MM.1S (cell line): Measurements from ENCODE around the gene CIROP.

ENCODE experiments used
- DNase-seq: peaks from one replicate; pipeline ENCODE4 v3.0.0-alpha.2; 2015
- H2AFZ ChIP-seq: fragments of 300-600 bp; sonication (generic); 2 replicates; pipeline ENCODE4 v1.6.0; 2016; ENCODE audit warnings: antibody characterized with exemption, low read length
- H3F3A ChIP-seq: fragments of 300-600 bp; sonication (generic); 2 replicates; pipeline ENCODE4 v1.6.1; 2016; ENCODE audit warnings: mild to moderate bottlenecking, antibody characterized with exemption, low read length, moderate library complexity, mixed read lengths; ENCODE audit not compliant: insufficient read depth
- H3K27ac ChIP-seq: fragments of 300-600 bp; sonication (generic); 2 replicates; pipeline ENCODE4 v1.5.1; 2016; ENCODE audit warnings: mild to moderate bottlenecking, low read length
- H3K27me3 ChIP-seq: fragments of 300-600 bp; sonication (generic); replicated peaks from 2 replicates; pipeline ENCODE4 v1.6.0; 2016; ENCODE audit warnings: low read length; ENCODE audit not compliant: insufficient read depth
- H3K36me3 ChIP-seq: fragments of 300-600 bp; sonication (generic); replicated peaks from 2 replicates; pipeline ENCODE4 v1.6.1; 2016; ENCODE audit warnings: mild to moderate bottlenecking, low read length, mixed read lengths; ENCODE audit not compliant: insufficient read depth
- H3K4me1 ChIP-seq: fragments of 300-600 bp; sonication (generic); 2 replicates; pipeline ENCODE4 v1.6.1; 2016; ENCODE audit warnings: low read length, mixed read lengths
- H3K4me2 ChIP-seq: fragments of 300-600 bp; sonication (generic); 2 replicates; pipeline ENCODE4 v1.6.0; 2016; ENCODE audit warnings: low read depth, low read length
- H3K4me3 ChIP-seq: fragments of 300-600 bp; sonication (generic); 2 replicates; pipeline ENCODE4 v1.5.1; 2016; ENCODE audit warnings: low read length, mixed read lengths
- H3K79me2 ChIP-seq: fragments of 300-600 bp; sonication (generic); 2 replicates; pipeline ENCODE4 v1.6.1; 2016; ENCODE audit warnings: mixed run types, low read length, mixed read lengths
- H3K9ac ChIP-seq: fragments of 300-600 bp; sonication (generic); 2 replicates; pipeline ENCODE4 v1.6.1; 2016; ENCODE audit warnings: low read length, mixed read lengths
- H3K9me2 ChIP-seq: fragments of 300-600 bp; sonication (generic); replicated peaks from 2 replicates; pipeline ENCODE4 v1.6.1; 2016; ENCODE audit warnings: mild to moderate bottlenecking, low read length, mixed read lengths; ENCODE audit not compliant: insufficient read depth
- H3K9me3 ChIP-seq: fragments of 300-600 bp; sonication (generic); replicated peaks from 2 replicates; pipeline ENCODE4 v1.6.1; 2016; ENCODE audit warnings: mild to moderate bottlenecking, low read length, mixed read lengths; ENCODE audit not compliant: insufficient read depth
- H4K20me1 ChIP-seq: fragments of 300-600 bp; sonication (generic); 2 replicates; pipeline ENCODE4 v1.6.1; 2016; ENCODE audit warnings: mild to moderate bottlenecking, low read length, moderate library complexity, mixed read lengths; ENCODE audit not compliant: insufficient read depth
- CTCF ChIP-seq: fragments of 300-600 bp; sonication (generic); IDR thresholded peaks from 2 replicates; pipeline ENCODE4 v1.5.1; 2016; ENCODE audit warnings: antibody characterized with exemption, low read length, mixed read lengths
- EZH2 ChIP-seq: fragments of 300-600 bp; sonication (generic); optimal IDR thresholded peaks from 2 replicates; pipeline ENCODE3; 2017; ENCODE audit warnings: low read depth, mild to moderate bottlenecking, antibody characterized with exemption, low read length, mixed read lengths
- EZH2phosphoT487 ChIP-seq: fragments of 300-600 bp; sonication (generic); IDR thresholded peaks from 2 replicates; pipeline ENCODE4 v1.6.1; 2018; ENCODE audit warnings: antibody characterized with exemption, low read length

The CIROP gene

GRCh38 chr14:23057757-23058653, 46.8 kb downstream of the CIROP start:
- no peaks in the 10 kb centered on the region for H3K79me2 ChIP-seq
- 0 out of 2 replicates have a peak, but pooled peaks cover 14% of the 10 kb centered on the region for H3F3A ChIP-seq
- H3K4me2 ChIP-seq: peak overlapping the region; percentile 79; the same call in 1 of the 2 replicates
- no peaks in the 10 kb centered on the region for H3K27me3 ChIP-seq
- H3K27ac ChIP-seq: no peak overlapping the region
- H3K36me3 ChIP-seq: no peaks in the 10 kb centered on the region
- H3K9me3 ChIP-seq: no peaks in the 10 kb centered on the region
- TF ChIP-seq EZH2: no peak
- peak; percentile 68 for TF ChIP-seq CTCF
- no peak for TF ChIP-seq EZH2phosphoT487
- peak; percentile 69 for DNase-seq
- peak overlapping the region; percentile 56 for H3K4me3 ChIP-seq
- H3K9me2 ChIP-seq: no peaks in the 10 kb centered on the region
- no peak overlapping the region for H3K9ac ChIP-seq
- H4K20me1 ChIP-seq: no peaks in the 10 kb centered on the region
- H3K4me1 ChIP-seq: no peaks in the 10 kb centered on the region
- H2AFZ ChIP-seq: no peak overlapping the region

- Histone ChIP-seq H3K36me3 (no peaks in the 10 kb centered on the region), H4K20me1 (no peaks in the 10 kb centered on the region), H3K9ac (peak within 1 kb of the TSS; percentile 10; the same call in 1 of the 2 replicates), H3K79me2 (no peaks in the 10 kb centered on the region), H3K9me2 (no peaks in the 10 kb centered on the region), H3K27me3 (no peaks in the 10 kb centered on the region), H3F3A (0 out of 2 replicates have a peak, but pooled peaks cover 14% of the 10 kb centered on the region), H3K4me1 (no peaks in the 10 kb centered on the region), H3K27ac (no peak within 1 kb of the TSS), H3K4me2 (peak within 1 kb of the TSS; percentile 89), H3K4me3 (peak within 1 kb of the TSS; percentile 56), H2AFZ (peak within 1 kb of the TSS; percentile 42; the same call in 1 of the 2 replicates), H3K9me3 (no peaks in the 10 kb centered on the region)
- peak; percentile 61 for DNase-seq
- TF ChIP-seq EZH2phosphoT487: no peak
- no peak for TF ChIP-seq CTCF
- TF ChIP-seq EZH2: no peak
These were observed 47.6 kb downstream of the CIROP start, which contains the start of gene CDH24 for GRCh38 chr14:23056956-23057756. CDH24 (minus strand) TSS chr14:23057520; CDS start chr14:23055733, 1,787 bp downstream.

GRCh38 chr14:23056145-23056955, 48.4 kb downstream of the CIROP start:
- Histone ChIP-seq H3K27me3 (no peaks in the 10 kb centered on the region), H3K9ac (peak overlapping the region; percentile 10; the same call in 1 of the 2 replicates), H3K36me3 (no peaks in the 10 kb centered on the region), H3F3A (0 out of 2 replicates have a peak, but pooled peaks cover 14% of the 10 kb centered on the region), H3K9me2 (no peaks in the 10 kb centered on the region), H3K27ac (no peak overlapping the region), H3K4me1 (no peaks in the 10 kb centered on the region), H3K9me3 (no peaks in the 10 kb centered on the region), H2AFZ (peak overlapping the region; percentile 42; the same call in 1 of the 2 replicates), H3K4me2 (peak overlapping the region; percentile 89), H3K4me3 (peak overlapping the region; percentile 51), H4K20me1 (no peaks in the 10 kb centered on the region), H3K79me2 (no peaks in the 10 kb centered on the region)
- DNase-seq: peak; percentile 64
- peak; percentile 63 for TF ChIP-seq CTCF
- no peak for TF ChIP-seq EZH2phosphoT487
- no peak for TF ChIP-seq EZH2
